ENCODE results near the gene DPH5.
"Not testable (repeated sequence)": the region's sequence is repeated elsewhere in the genome, so short reads cannot be mapped to it uniquely, and the experiment has no call there.

The DPH5 gene

GRCh38 chr1:101050869-101051268 is 25.3 kb upstream of the DPH5 start:
- TF ChIP-seq JUND (IDR thresholded peaks at IDR 0.05; ENCODE audit: low read depth): no peak
- no peak for DNase-seq (ENCODE audit: low read depth in 1 of 2, low spot score in 1 of 2)
- in situ Hi-C loops (cut with HindIII; ENCODE audit: low pct_unique_long_range_greater_than_20kb, low sequenced_read_pairs): no loop called here

- DNase-seq (ENCODE audit: low read depth in 1 of 2, low spot score in 1 of 2): no peak
- TF ChIP-seq JUND (IDR thresholded peaks at IDR 0.05; ENCODE audit: low read depth): no peak
- in situ Hi-C loops (cut with HindIII; ENCODE audit: low pct_unique_long_range_greater_than_20kb, low sequenced_read_pairs): no loop called here
These were observed 19.2 kb upstream of the DPH5 start for GRCh38 chr1:101044749-101045148.

- no peak for DNase-seq (ENCODE audit: low read depth in 1 of 2, low spot score in 1 of 2)
- in situ Hi-C loops (cut with HindIII; ENCODE audit: low pct_unique_long_range_greater_than_20kb, low sequenced_read_pairs): no loop called here
- no peak for TF ChIP-seq JUND (IDR thresholded peaks at IDR 0.05; ENCODE audit: low read depth)
These were observed 18.7 kb upstream of the DPH5 start for GRCh38 chr1:101044259-101044658.

DNA sequence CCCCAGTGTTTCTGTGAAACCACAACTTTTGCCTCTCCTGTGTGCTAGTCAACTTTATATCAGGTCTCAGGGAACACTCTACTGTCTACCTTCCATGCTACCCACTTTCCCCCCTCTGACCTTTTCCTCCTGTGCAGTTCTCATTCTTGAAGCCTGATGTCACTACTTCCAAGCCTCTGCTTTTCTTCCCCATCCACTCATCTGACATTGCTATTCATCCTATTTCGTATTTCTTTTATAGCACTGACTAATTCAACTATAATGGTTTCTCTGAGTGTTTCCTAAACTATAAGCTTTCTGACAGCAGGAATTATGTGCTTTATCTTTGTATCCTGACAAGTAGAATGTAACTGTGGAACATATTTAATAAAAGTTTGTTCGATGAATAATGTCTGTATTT is 18.2 kb upstream of the DPH5 start:
- in situ Hi-C loops (cut with HindIII; ENCODE audit: low pct_unique_long_range_greater_than_20kb, low sequenced_read_pairs): no loop called here
- TF ChIP-seq JUND (IDR thresholded peaks at IDR 0.05; ENCODE audit: low read depth): no peak
- DNase-seq (ENCODE audit: low read depth in 1 of 2, low spot score in 1 of 2): no peak

- no peak for DNase-seq (ENCODE audit: low read depth in 1 of 2, low spot score in 1 of 2)
- in situ Hi-C loops (cut with HindIII; ENCODE audit: low pct_unique_long_range_greater_than_20kb, low sequenced_read_pairs): no loop called here
- TF ChIP-seq JUND (IDR thresholded peaks at IDR 0.05; ENCODE audit: low read depth): no peak
These were observed 15.7 kb upstream of the DPH5 start for GRCh38 chr1:101041300-101041699.

GRCh38 chr1:101040666-101041065 is 15.1 kb upstream of the DPH5 start:
- no peak for TF ChIP-seq JUND (IDR thresholded peaks at IDR 0.05; ENCODE audit: low read depth)
- no peak for DNase-seq (ENCODE audit: low read depth in 1 of 2, low spot score in 1 of 2)
- in situ Hi-C loops (cut with HindIII; ENCODE audit: low pct_unique_long_range_greater_than_20kb, low sequenced_read_pairs): no loop called here

DNA sequence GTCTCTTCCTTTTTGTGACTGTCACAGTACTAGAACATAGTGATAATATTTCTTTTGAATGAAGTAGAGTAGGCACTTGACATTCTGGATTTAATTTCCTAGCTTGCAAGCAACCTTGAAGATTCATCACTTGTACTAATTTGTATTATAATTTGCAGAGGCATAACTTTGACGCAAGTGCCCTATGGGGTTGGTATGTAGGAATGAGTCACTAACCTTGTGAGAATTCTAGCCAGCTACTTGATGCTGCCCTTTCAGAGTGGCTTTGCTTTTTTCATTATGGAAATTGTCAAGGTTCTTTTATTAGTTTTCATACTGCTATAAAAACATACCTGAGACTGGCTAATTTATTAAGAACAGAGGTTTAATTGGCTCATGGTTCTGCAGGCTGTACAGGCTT is 13.7 kb upstream of the DPH5 start:
- no peak for TF ChIP-seq JUND (IDR thresholded peaks at IDR 0.05; ENCODE audit: low read depth)
- DNase-seq (ENCODE audit: low read depth in 1 of 2, low spot score in 1 of 2): no peak
- in situ Hi-C loops (cut with HindIII; ENCODE audit: low pct_unique_long_range_greater_than_20kb, low sequenced_read_pairs): no loop called here

- DNase-seq (ENCODE audit: low read depth in 1 of 2, low spot score in 1 of 2): no peak
- TF ChIP-seq JUND (IDR thresholded peaks at IDR 0.05; ENCODE audit: low read depth): no peak
- in situ Hi-C loops (cut with HindIII; ENCODE audit: low pct_unique_long_range_greater_than_20kb, low sequenced_read_pairs): no loop called here
These were observed 11.7 kb upstream of the DPH5 start for GRCh38 chr1:101037316-101037715.

DNA sequence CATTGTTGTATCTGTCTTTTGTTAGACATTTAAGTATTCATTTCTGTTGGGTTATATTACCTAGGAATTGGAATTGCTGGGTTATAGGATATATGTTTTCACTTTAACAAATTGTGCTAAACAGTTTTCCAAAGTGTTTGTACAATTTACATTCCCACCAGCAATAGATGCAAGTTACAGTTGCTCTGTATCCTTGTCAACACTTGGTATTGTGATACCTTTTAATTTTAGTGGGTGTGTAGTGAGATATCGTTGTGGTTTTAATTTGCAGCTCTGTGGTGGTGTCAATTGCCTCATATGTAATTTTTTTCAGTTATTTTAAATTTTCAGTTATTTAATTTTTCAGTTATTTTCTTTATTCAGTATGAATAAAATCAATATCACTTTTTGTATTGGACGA is 7.4 kb upstream of the DPH5 start:
- in situ Hi-C loops (cut with HindIII; ENCODE audit: low pct_unique_long_range_greater_than_20kb, low sequenced_read_pairs): no loop called here
- no peak for TF ChIP-seq JUND (IDR thresholded peaks at IDR 0.05; ENCODE audit: low read depth)
- no peak for DNase-seq (ENCODE audit: low read depth in 1 of 2, low spot score in 1 of 2)

- DNase-seq (ENCODE audit: low read depth in 1 of 2, low spot score in 1 of 2); in situ Hi-C loops (cut with HindIII; ENCODE audit: low pct_unique_long_range_greater_than_20kb, low sequenced_read_pairs): not testable (repeated sequence)
These were observed 6.5 kb upstream of the DPH5 start for GRCh38 chr1:101032129-101032528.

- no peak for DNase-seq (ENCODE audit: low read depth in 1 of 2, low spot score in 1 of 2)
- in situ Hi-C loops (cut with HindIII; ENCODE audit: low pct_unique_long_range_greater_than_20kb, low sequenced_read_pairs): no loop called here
- no peak for TF ChIP-seq JUND (IDR thresholded peaks at IDR 0.05; ENCODE audit: low read depth)
These were observed 5.3 kb upstream of the DPH5 start for GRCh38 chr1:101030881-101031280.

DNA sequence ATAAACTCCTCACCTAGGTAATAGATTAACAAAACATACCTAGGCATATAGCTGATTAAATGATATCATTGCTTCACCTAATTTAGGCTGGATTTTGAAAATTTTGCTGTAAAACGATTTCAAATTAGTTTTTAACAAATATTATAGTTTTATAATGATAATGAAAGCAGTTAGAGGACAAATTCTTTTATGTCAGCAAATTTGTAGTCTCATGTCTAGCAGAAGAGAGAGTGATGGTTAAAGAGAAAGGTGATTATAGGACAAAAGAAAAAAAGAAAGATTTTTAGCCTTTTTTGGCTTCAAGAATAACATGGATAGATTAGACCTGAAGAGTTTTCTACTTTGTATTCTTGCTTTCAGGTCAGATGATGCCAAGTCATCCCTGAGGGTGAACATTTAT is 3.6 kb upstream of the DPH5 start:
- DNase-seq (ENCODE audit: low read depth in 1 of 2, low spot score in 1 of 2): no peak
- in situ Hi-C loops (cut with HindIII; ENCODE audit: low pct_unique_long_range_greater_than_20kb, low sequenced_read_pairs): no loop called here
- TF ChIP-seq JUND (IDR thresholded peaks at IDR 0.05; ENCODE audit: low read depth): no peak

- DNase-seq (ENCODE audit: low read depth in 1 of 2, low spot score in 1 of 2): no peak
- in situ Hi-C loops (cut with HindIII; ENCODE audit: low pct_unique_long_range_greater_than_20kb, low sequenced_read_pairs): no loop called here
- TF ChIP-seq JUND (IDR thresholded peaks at IDR 0.05; ENCODE audit: low read depth): no peak
These were observed 2.9 kb upstream of the DPH5 start for GRCh38 chr1:101028466-101028865.

DNA sequence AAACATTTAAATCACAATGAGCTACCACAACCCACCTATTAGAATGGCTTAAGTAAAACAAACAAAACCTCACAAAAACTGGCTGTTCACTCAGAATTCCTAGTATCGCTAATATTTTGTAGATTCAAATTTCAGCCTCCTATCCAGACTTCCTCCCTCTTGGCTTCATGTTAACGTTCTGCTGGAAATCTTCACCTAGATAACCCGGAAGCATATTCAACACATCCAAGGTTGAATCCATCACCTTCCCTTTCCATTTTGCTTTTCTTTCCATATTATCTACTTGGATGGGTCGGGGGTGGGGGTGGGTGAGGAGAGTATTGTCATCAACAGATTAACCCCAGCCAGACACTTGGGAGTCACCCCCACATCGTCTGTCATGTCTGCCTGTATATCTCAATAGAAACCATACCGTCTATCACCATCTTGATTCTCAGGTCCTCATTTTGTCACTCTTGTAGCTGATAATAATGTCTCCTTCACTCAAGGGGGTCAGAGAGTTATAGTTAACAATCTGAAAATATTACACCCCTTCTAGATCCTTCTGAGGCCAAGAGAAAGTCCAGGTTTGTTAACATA is 1.7 kb upstream of the DPH5 start:
- in situ Hi-C loops (cut with HindIII; ENCODE audit: low pct_unique_long_range_greater_than_20kb, low sequenced_read_pairs): no loop called here
- no peak for TF ChIP-seq JUND (IDR thresholded peaks at IDR 0.05; ENCODE audit: low read depth)
- no peak for DNase-seq (ENCODE audit: low read depth in 1 of 2, low spot score in 1 of 2)

Measured in T47D (cell line).